KMS-11 (cell line): ENCODE results near the gene KLF13.

Experiments
- H2AFZ ChIP-seq: fragments of 200-600 bp; sonication (generic); 2 replicates; pipeline ENCODE4 v1.6.1; 2016; ENCODE audit warnings: antibody characterized with exemption, mixed run types, low read depth
- H3K27ac ChIP-seq: fragments of 200-600 bp; sonication (generic); 2 replicates; pipeline ENCODE4 v1.6.1; 2016; ENCODE audit warnings: mild to moderate bottlenecking, mixed run types
- H3K27me3 ChIP-seq: fragments of 200-600 bp; sonication (generic); 2 replicates; pipeline ENCODE4 v1.6.1; 2017; ENCODE audit warnings: mild to moderate bottlenecking, low read depth, mixed run types, moderate library complexity; ENCODE audit not compliant: insufficient read depth
- H3K36me3 ChIP-seq: fragments of 200-600 bp; sonication (generic); 2 replicates; pipeline ENCODE4 v1.6.1; 2017; ENCODE audit warnings: mild to moderate bottlenecking, mixed run types; ENCODE audit not compliant: insufficient read depth
- H3K4me1 ChIP-seq: fragments of 200-600 bp; sonication (generic); 2 replicates; pipeline ENCODE4 v1.6.1; 2016; ENCODE audit warnings: mild to moderate bottlenecking, low read depth, mixed run types; ENCODE audit not compliant: poor library complexity, severe bottlenecking
- H3K4me2 ChIP-seq: fragments of 200-600 bp; sonication (generic); 2 replicates; pipeline ENCODE4 v1.7.0; 2016; ENCODE audit warnings: mild to moderate bottlenecking, mixed run types
- H3K4me3 ChIP-seq: fragments of 200-600 bp; sonication (generic); IDR thresholded peaks from 2 replicates; pipeline ENCODE4 v1.6.1; 2017; ENCODE audit warnings: low read depth, low read length, mixed read lengths; ENCODE audit not compliant: insufficient read depth
- H3K79me2 ChIP-seq: fragments of 200-600 bp; sonication (generic); 2 replicates; pipeline ENCODE4 v1.6.1; 2016; ENCODE audit warnings: low read depth, mixed run types; ENCODE audit not compliant: insufficient read depth
- H3K9ac ChIP-seq: fragments of 200-600 bp; sonication (generic); 2 replicates; pipeline ENCODE4 v1.6.1; 2016; ENCODE audit warnings: mild to moderate bottlenecking, mixed run types
- H4K20me1 ChIP-seq: fragments of 200-600 bp; sonication (generic); 2 replicates; pipeline ENCODE4 v1.6.1; 2016; ENCODE audit warnings: mild to moderate bottlenecking, mixed run types; ENCODE audit not compliant: insufficient read depth
- TF ChIP-seq, protein P1 (sequence below): fragments of 200-600 bp; sonication (generic); conservative IDR thresholded peaks from 2 replicates; pipeline ENCODE4 v1.6.1; 2017; ENCODE audit warnings: low read depth, mild to moderate bottlenecking, antibody characterized with exemption, low read length, moderate library complexity, mixed read lengths

Gene KLF13

DNA sequence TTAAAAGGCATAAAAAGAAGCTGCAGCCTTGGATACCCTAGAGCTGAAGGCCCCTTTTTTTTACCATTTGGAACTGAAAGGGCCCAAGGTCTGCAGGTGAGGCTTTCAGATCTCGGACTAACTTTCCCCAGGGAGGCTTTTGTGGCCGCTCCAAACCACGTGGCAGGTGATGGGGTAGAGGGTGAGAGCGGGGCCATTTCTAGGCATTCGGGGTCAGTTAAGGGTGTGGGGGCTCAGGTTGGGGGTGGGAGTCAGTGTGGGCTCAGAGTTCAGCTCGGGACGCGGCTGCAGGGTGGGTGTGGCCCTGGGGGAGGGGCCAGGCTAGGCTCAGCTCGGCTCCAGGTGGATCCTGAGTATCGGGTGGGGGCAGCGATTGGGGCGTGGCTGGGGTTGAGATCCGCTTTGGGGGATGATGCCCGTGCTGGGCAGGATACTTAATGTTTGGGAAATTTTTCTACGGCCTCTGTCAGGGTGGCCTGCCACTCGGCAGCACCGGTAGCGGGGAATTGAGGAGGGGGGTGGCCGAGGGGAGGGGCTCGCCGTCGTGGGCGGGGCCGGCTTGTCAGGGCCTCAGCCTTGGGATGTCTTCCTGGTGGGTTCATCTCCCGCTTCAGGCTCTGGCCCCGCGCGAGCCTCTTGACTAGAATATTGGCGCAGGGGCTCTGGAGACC, 2.5 kb downstream of the KLF13 start:
- Histone ChIP-seq H3K79me2 (peaks cover 68% of the 10 kb centered on the region), H3K4me3 (peak overlapping the region; percentile 27), H2AFZ (no peak overlapping the region), H4K20me1 (peaks cover 45% of the 10 kb centered on the region), H3K4me1 (peaks cover 54% of the 10 kb centered on the region), H3K36me3 (no peaks in the 10 kb centered on the region), H3K4me2 (peak overlapping the region; percentile 97), H3K27ac (peak overlapping the region; percentile 40; the same call in 1 of the 2 replicates), H3K27me3 (no peaks in the 10 kb centered on the region), H3K9ac (peak overlapping the region; percentile 42; the same call in 1 of the 2 replicates)
- TF ChIP-seq, protein P1, sequence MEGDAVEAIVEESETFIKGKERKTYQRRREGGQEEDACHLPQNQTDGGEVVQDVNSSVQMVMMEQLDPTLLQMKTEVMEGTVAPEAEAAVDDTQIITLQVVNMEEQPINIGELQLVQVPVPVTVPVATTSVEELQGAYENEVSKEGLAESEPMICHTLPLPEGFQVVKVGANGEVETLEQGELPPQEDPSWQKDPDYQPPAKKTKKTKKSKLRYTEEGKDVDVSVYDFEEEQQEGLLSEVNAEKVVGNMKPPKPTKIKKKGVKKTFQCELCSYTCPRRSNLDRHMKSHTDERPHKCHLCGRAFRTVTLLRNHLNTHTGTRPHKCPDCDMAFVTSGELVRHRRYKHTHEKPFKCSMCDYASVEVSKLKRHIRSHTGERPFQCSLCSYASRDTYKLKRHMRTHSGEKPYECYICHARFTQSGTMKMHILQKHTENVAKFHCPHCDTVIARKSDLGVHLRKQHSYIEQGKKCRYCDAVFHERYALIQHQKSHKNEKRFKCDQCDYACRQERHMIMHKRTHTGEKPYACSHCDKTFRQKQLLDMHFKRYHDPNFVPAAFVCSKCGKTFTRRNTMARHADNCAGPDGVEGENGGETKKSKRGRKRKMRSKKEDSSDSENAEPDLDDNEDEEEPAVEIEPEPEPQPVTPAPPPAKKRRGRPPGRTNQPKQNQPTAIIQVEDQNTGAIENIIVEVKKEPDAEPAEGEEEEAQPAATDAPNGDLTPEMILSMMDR: no peak

DNA sequence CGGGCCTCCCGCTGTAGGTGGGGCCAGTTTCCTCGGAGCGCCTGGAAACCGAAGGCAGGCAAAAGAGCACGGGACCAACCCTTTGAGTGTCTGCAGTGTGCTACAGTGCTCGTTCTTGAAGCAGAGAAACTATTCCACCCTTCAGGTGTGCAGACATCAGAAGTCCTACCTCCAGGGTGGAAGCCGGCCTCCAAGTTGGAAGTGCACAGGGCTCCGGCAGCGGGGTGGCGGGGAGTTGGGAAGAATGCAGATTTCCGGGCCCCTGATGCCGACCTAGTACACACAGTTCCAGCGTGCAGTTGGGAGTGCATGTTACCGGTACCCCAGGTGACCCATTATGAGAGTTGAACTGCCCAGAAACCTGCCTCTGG, 3.0 kb downstream of the KLF13 start:
- peaks cover 48% of the 10 kb centered on the region for H4K20me1 ChIP-seq
- H3K79me2 ChIP-seq: peaks cover 73% of the 10 kb centered on the region
- no peaks in the 10 kb centered on the region for H3K27me3 ChIP-seq
- no peak overlapping the region; the same call in 1 of the 2 replicates for H3K27ac ChIP-seq
- peaks cover 55% of the 10 kb centered on the region for H3K4me1 ChIP-seq
- TF ChIP-seq, protein P1: no peak
- H3K4me2 ChIP-seq: peak overlapping the region; percentile 97
- no peaks in the 10 kb centered on the region for H3K36me3 ChIP-seq
- H2AFZ ChIP-seq: no peak overlapping the region
- peak overlapping the region; percentile 42; the same call in 1 of the 2 replicates for H3K9ac ChIP-seq
- H3K4me3 ChIP-seq: no peak overlapping the region

DNA sequence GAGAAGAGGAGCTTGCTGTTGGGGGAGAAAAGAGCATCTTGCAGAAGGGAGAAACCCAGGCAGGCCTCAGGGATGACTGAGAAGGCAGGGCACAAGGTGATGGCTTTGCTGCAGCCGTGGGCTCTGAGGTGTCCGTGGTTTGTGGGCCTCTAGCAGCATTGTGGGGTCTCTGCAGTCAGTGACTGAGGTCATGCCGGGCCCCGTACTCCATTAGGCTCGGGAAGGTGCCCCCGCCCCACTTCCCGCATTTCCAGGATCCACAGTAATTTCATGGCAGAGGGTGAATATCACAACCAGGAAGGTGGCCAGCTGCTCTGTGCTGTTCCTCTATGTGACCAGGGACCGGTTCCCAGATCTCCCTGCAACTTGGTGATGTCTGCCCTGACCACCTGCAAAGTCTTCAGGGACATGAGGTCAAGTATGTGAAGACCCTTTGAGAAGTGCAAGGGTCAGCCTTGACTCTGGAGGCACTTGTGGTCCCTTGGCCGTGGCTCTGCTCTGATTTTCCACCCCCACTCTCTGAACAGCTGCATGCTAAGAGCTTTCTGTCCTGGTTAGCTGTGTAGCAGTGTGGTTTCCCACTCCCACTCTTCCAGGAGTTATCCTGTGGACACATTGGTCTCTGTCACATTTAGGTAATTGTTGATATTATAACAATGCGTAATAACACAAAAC, 3.6 kb downstream of the KLF13 start:
- H4K20me1 ChIP-seq: peaks cover 54% of the 10 kb centered on the region

DNA sequence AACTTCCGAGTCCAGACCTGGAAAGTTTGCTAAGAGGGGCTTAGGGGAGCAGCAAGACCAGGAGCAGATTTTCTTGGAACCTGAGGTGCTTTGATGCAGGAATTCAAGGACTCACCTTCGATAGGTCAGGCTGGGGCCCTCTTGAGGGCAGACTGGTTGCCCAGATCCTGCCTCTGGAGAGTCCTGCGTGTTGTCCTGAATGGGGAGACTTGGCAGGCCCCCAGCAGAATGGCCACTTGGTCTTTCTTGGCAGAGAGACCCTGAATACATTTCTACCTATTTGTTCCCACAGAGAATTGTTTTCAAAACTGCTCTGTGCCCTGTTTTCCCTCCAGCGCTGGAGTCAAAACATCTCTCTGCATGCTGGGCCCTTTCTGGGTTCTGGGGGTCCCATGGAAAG, 4.2 kb downstream of the KLF13 start:
- peak overlapping the region; percentile 97; the same call in 1 of the 2 replicates for H3K4me2 ChIP-seq
- no peaks in the 10 kb centered on the region for H3K36me3 ChIP-seq
- no peaks in the 10 kb centered on the region for H3K27me3 ChIP-seq
- H3K79me2 ChIP-seq: peaks cover 77% of the 10 kb centered on the region
- TF ChIP-seq, protein P1: no peak
- H3K4me3 ChIP-seq: no peak overlapping the region
- H3K27ac ChIP-seq: no peak overlapping the region
- H3K4me1 ChIP-seq: peaks cover 65% of the 10 kb centered on the region
- H2AFZ ChIP-seq: no peak overlapping the region
- H4K20me1 ChIP-seq: peaks cover 54% of the 10 kb centered on the region
- H3K9ac ChIP-seq: no peak overlapping the region

More for the DNA sequence above, 3.6 kb downstream of the KLF13 start:
- TF ChIP-seq, protein P1: no peak
- Histone ChIP-seq H3K9ac (no peak overlapping the region; the same call in 1 of the 2 replicates), H3K4me2 (peak overlapping the region; percentile 97), H3K27ac (no peak overlapping the region; the same call in 1 of the 2 replicates), H3K36me3 (no peaks in the 10 kb centered on the region), H3K4me3 (no peak overlapping the region), H2AFZ (no peak overlapping the region), H3K27me3 (no peaks in the 10 kb centered on the region), H3K4me1 (peaks cover 61% of the 10 kb centered on the region), H3K79me2 (peaks cover 78% of the 10 kb centered on the region)
